ENCODE data around the gene ARHGEF1.

The ARHGEF1 gene

DNA sequence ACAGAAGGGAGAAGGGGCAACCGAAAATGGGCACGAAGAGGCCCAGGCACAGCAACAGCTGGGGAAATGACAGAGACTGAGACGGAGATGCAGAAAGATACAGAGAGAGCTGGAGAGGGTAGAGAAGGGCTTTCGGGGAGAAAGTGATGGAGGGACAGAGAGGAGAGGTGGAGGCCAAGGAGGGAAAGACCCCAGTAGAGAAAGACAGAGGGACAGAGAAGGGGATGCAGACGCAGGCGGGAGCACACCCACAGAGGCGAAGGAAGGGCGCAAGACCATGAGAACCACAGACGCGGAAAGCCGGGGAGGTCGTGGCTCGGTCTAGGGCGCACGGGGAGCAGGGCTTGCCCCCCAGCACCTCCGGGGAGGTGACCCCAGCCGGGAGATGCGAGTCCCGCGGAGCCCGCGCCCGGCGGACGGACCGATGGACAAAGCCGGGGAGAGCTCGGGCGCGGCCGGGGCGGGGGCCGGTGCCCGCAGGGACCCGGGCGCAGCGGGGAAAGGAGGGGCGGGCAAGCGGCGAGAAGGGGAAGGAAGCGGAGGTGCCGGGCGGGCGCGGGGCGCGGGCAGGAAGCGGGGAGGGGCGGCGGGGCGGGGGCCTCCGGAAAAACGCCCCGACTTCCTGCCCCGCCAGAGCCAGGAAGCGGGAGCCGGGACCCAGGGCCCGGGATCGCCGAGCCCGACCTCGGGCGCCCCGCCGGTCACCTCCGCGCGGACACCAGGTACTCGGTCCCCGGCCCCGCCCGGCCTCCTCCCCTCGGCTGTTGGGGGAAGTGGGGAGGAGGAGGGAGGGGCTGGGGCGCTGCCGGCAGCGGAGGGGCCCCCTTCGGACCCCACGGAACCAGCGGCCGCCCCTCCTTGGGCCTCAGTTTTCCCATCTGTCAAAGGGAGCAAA lies at the start of gene ARHGEF1:
Gene ARHGEF1, plus strand, starts transcription at position 617 of the 895 bp plus-strand sequence. CDS start 4,899 bp downstream, outside the sequence.
- no peak for DNase-seq (ENCODE audit: low read depth)

- no peak for DNase-seq (ENCODE audit: low read depth)
Observed at GRCh38 chr19:41837981-41838708, 44.8 kb upstream of the ARHGEF1 start.

DNA sequence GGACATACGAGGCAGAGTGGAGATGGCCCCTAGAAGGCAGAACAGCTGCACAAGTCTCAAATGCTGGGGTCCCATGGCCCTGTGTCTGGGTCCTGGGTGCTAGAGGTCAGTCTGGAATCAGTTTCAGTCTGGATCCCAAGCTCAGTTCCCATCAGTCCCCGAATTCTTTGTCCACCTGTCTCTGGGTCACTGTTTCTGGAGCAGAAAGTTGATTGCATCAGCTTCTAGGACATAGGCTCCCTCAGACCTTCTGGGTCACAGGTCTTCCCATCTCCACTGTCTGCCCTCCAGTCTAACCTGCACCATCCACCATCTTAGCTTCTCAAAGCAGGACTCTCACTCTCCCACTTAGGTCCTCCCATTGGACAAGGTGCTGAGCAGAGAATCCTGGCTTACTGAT lies 43.8 kb upstream of the ARHGEF1 start:
- DNase-seq (ENCODE audit: low read depth) = no peak

DNA sequence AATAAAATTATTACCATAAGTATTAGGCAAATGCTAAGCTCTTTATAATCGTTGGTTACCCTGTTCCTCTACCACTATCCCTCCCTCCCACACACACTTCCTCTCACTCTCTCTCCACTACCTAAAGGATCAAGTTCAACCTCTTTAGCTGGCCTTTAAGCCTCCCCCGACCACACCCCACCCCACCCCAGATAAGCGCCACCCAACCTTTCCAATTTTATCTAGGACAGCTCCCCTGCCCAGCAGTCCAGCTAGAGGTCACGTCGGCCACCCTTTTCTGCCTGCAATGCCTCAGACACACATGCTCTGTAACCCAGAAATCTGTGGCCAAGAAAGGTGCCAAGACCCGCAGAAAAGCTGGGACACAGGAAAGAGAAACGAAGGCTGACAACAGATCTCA lies 39.6 kb upstream of the ARHGEF1 start:
- DNase-seq (ENCODE audit: low read depth) = no peak

DNA sequence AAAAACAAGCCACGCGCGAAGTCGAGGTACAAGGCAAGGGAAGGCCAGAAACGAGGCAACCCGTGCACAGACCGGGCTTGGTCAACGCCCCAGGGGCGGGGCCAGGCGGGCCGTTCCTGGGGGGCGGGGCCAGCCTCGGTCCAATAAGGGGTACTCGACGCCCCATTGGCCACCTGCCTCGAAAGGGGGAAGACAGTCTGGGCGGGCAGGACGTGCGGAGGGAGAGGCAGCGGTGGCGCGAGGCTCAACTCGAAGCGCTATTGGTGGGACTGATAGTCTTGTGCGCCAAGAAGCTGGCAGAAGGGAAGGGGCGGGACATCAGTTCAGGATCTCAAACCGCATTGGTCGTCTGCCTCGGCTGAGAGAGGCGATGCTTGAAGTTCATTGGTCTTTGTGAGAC lies 38.4 kb upstream of the ARHGEF1 start, which contains the start of gene LYPD4:
Gene LYPD4, minus strand, starts transcription at position 83 of the 400 bp plus-strand sequence. CDS start 5,398 bp downstream, outside the sequence.
- no peak for DNase-seq (ENCODE audit: low read depth)

- DNase-seq (ENCODE audit: low read depth) = no peak
Observed at GRCh38 chr19:41845001-41845050, 38.2 kb upstream of the ARHGEF1 start, which contains the start of gene DMRTC2. Gene DMRTC2, plus strand, starts transcription at chr19:41845042. Its CDS starts 2,387 bp downstream, at chr19:41847429.

GRCh38 chr19:41845051-41845590 lies 37.9 kb upstream of the ARHGEF1 start:
- no peak for DNase-seq (ENCODE audit: low read depth)

GRCh38 chr19:41847351-41848105 lies 35.5 kb upstream of the ARHGEF1 start:
- no peak for DNase-seq (ENCODE audit: low read depth)

GRCh38 chr19:41848666-41849065 lies 34.3 kb upstream of the ARHGEF1 start:
- DNase-seq (ENCODE audit: low read depth) = no peak

DNA sequence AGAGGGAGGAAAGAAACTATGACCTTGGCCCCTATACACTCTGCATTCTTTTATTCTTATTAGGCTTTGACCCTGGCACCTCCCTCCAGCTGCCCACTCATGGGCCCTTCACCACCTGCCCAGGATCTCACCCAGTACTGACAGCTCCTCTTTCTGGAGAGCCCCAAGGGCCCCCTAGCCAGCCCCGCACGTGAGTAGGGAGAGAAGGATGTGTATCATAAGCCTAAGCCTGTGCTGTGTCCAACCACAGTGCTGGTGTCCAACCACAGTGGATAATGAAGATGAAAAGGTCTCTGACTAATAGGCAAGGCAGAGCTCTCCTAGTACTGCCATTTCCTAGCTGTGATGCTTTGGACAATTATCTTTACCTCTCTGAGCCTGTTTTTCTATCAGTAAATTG lies 33.9 kb upstream of the ARHGEF1 start:
- no peak for DNase-seq (ENCODE audit: low read depth)

- DNase-seq (ENCODE audit: low read depth) = no peak
Observed at GRCh38 chr19:41850381-41850780, 32.6 kb upstream of the ARHGEF1 start.

GRCh38 chr19:41851456-41851855 lies 31.5 kb upstream of the ARHGEF1 start:
- DNase-seq (ENCODE audit: low read depth) = no peak

GRCh38 chr19:41853344-41853743 lies 29.6 kb upstream of the ARHGEF1 start:
- no peak for DNase-seq (ENCODE audit: low read depth)

DNA sequence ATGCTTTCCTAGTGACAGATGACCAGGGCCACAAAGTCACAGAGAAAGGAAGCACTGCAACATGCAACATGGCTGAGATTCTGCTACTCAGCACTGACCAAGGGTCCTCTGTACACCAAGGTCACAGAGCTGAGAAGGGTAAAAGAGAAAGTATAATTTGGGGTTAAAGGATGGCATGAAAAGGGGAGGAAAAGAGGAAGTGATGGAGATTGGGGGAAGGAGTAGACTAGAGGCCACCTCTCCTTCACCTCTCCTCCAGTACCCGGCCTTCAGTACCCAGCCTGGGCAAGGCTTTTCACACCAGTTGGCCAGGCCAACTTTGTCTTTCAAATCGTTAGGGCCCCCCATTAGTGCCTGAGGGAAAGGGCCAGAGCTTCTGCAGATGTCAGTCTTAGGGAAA lies 29.2 kb upstream of the ARHGEF1 start:
- no peak for DNase-seq (ENCODE audit: low read depth)

GRCh38 chr19:41859213-41859617 lies 23.8 kb upstream of the ARHGEF1 start:
- no peak for DNase-seq (ENCODE audit: low read depth)

DNA sequence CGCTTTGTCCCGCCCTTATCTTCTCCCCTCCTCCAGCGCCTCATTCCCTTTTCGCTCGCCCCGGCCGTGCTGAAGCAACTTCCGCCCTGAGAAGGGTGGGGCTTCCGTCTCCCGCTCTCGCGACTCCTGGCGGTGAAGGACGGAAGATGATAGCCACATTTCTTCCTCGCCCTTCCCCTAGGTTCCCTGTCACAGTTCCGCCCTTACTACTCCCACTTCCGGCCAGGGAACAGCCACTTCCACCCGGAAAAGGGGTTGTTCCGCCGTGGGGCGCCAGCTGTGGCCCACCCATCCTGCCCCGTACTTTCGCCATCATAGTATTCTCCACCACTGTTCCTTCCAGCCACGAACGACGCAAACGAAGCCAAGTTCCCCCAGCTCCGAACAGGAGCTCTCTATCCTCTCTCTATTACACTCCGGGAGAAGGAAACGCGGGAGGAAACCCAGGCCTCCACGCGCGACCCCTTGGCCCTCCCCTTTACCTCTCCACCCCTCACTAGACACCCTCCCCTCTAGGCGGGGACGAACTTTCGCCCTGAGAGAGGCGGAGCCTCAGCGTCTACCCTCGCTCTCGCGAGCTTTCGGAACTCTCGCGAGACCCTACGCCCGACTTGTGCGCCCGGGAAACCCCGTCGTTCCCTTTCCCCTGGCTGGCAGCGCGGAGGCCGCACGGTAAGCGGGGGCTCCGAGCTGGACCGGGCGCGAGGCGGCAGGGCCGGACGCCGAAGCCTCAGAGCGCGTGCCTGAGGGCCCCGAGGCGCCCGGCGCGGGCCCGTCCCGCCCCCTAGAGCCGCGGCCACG lies 23.2 kb upstream of the ARHGEF1 start, which contains the start of gene RPS19:
Gene RPS19, plus strand, starts transcription at position 638 of the 801 bp plus-strand sequence. CDS start 520 bp downstream, outside the sequence.
- DNase-seq (ENCODE audit: low read depth) = peak; percentile 98

- DNase-seq (ENCODE audit: low read depth) = no peak
Observed at GRCh38 chr19:41860419-41861115, 22.4 kb upstream of the ARHGEF1 start.

GRCh38 chr19:41861116-41861768 lies 21.7 kb upstream of the ARHGEF1 start:
- no peak for DNase-seq (ENCODE audit: low read depth)

DNA sequence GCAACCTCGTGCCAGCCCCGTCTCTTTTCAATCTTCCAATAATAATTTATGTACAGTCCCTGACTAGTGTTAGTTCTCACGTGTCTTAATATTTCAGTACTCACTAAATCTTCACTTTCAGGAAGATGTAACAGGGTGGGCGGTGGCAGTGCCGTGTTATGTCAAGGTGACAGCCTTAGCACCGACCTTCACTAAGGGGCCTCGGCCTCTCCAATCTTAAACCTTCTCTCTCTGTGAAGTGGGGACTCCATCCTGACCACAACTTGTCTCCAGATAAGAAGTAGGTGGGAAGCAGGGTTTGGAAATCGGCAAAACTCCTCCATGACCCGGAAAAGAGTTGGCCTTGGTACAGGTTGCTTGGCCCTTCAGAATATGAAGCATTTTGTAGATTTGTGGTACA lies 21.1 kb upstream of the ARHGEF1 start:
- no peak for DNase-seq (ENCODE audit: low read depth)

DNA sequence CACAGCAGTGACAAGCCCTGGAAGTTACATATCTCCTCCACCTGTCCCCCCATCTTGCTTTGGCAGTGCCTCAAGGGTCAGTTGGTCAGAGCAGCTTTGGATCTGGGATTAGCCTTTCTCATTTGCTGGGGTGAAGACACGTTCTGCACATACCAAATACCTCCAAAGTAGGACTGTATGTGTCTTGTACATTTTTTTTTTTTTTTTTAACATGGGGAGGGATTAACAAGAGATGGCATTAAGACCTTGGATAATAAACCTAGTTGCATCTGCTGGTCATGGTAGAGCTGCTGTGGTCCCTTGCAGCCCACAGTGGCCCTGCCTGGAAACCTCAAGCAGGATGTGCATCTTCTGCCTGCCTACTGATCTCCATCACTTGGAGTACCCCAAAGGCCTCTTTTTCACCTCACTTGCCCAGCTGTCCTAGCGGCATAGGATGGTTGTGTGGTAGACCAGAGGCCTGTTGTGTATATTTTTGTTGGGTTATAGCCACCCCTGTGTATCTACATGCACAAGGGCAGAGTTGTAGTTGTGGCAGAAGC lies 20.5 kb upstream of the ARHGEF1 start:
- no peak for DNase-seq (ENCODE audit: low read depth)
